Neural cell (in vitro differentiated cells): ENCODE results near the gene RASAL2.

Experiments used
- CTCF ChIP-seq: fragments of 450-650 bp; IDR thresholded peaks from 2 replicates; pipeline ENCODE4 v1.5.1; 2014; ENCODE audit warnings: antibody characterized with exemption, mild to moderate bottlenecking, moderate library complexity; ENCODE audit not compliant: poor library complexity, severe bottlenecking
- EP300 ChIP-seq: fragments of 450-650 bp; conservative IDR thresholded peaks from 2 replicates; pipeline ENCODE4 v1.6.1; 2014; ENCODE audit warnings: antibody characterized with exemption, mild to moderate bottlenecking, moderate library complexity; ENCODE audit not compliant: poor library complexity, severe bottlenecking
- EZH2 ChIP-seq: fragments of 200-600, 300-800 bp; shearing (Covaris generic), sonication (generic); IDR thresholded peaks from 2 replicates; pipeline ENCODE4 v1.6.1; 2014; ENCODE audit warnings: antibody characterized with exemption, low read length, borderline replicate concordance, mild to moderate bottlenecking; ENCODE audit not compliant: insufficient read depth, poor library complexity, severe bottlenecking
- POLR2AphosphoS5 ChIP-seq: IDR thresholded peaks from 2 replicates; pipeline ENCODE4 v1.6.1; 2012
- RAD21 ChIP-seq: fragments of 450-650 bp; conservative IDR thresholded peaks from 2 replicates; pipeline ENCODE4 v1.6.1; 2014; ENCODE audit warnings: antibody characterized with exemption, mild to moderate bottlenecking, moderate library complexity
- REST ChIP-seq: IDR thresholded peaks from 2 replicates; pipeline ENCODE4 v1.6.1; 2012; ENCODE audit warnings: borderline replicate concordance
- SMC3 ChIP-seq: fragments of 450-650 bp; conservative IDR thresholded peaks from 2 replicates; pipeline ENCODE4 v1.6.1; 2014; ENCODE audit warnings: antibody characterized with exemption, mild to moderate bottlenecking, moderate library complexity; ENCODE audit not compliant: poor library complexity

- no peak for TF ChIP-seq SMC3
- TF ChIP-seq RAD21 = no peak
- no peak for TF ChIP-seq CTCF
- TF ChIP-seq POLR2AphosphoS5 = no peak
- TF ChIP-seq REST = no peak
- TF ChIP-seq EZH2 = no peak
- no peak for TF ChIP-seq EP300
Observed at GRCh38 chr1:178528953-178529335, 435.0 kb downstream of the RASAL2 start.
